ENCODE results near the gene OLFM1. TPM values are rescaled to one million over a fixed set of nuclear protein-coding genes. Genes with fewer than 3 reads are reported as not detected.

The OLFM1 gene
- total RNA-seq, 1 donor from 2014 or later = 0.96 TPM

- Histone ChIP-seq H3K36me3 (ENCODE audit: control insufficient read depth, insufficient read depth, low read length) (no peaks in the 10 kb centered on the region), H3K27me3 (ENCODE audit: control insufficient read depth, insufficient read depth, low read length) (peaks cover 46% of the 10 kb centered on the region), H3K4me3 (ENCODE audit: low read depth, low read length) (no peak overlapping the region)
- no peak for DNase-seq (ENCODE audit: low read depth)
- TF ChIP-seq, protein P1, sequence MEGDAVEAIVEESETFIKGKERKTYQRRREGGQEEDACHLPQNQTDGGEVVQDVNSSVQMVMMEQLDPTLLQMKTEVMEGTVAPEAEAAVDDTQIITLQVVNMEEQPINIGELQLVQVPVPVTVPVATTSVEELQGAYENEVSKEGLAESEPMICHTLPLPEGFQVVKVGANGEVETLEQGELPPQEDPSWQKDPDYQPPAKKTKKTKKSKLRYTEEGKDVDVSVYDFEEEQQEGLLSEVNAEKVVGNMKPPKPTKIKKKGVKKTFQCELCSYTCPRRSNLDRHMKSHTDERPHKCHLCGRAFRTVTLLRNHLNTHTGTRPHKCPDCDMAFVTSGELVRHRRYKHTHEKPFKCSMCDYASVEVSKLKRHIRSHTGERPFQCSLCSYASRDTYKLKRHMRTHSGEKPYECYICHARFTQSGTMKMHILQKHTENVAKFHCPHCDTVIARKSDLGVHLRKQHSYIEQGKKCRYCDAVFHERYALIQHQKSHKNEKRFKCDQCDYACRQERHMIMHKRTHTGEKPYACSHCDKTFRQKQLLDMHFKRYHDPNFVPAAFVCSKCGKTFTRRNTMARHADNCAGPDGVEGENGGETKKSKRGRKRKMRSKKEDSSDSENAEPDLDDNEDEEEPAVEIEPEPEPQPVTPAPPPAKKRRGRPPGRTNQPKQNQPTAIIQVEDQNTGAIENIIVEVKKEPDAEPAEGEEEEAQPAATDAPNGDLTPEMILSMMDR (IDR thresholded peaks at IDR 0.05; ENCODE audit: insufficient read depth, low read length, poor library complexity, severe bottlenecking) = no peak
Measured at GRCh38 chr9:135088979-135089847, 1.7 kb downstream of the OLFM1 start.

- no peak for DNase-seq (ENCODE audit: low read depth)
- H3K27me3 ChIP-seq (ENCODE audit: control insufficient read depth, insufficient read depth, low read length) = peaks cover 46% of the 10 kb centered on the region
- no peak overlapping the region for H3K4me3 ChIP-seq (ENCODE audit: low read depth, low read length)
- TF ChIP-seq, protein P1 (IDR thresholded peaks at IDR 0.05; ENCODE audit: insufficient read depth, low read length, poor library complexity, severe bottlenecking) = no peak
- no peaks in the 10 kb centered on the region for H3K36me3 ChIP-seq (ENCODE audit: control insufficient read depth, insufficient read depth, low read length)
Measured at GRCh38 chr9:135090081-135090480, 2.6 kb downstream of the OLFM1 start.

DNA sequence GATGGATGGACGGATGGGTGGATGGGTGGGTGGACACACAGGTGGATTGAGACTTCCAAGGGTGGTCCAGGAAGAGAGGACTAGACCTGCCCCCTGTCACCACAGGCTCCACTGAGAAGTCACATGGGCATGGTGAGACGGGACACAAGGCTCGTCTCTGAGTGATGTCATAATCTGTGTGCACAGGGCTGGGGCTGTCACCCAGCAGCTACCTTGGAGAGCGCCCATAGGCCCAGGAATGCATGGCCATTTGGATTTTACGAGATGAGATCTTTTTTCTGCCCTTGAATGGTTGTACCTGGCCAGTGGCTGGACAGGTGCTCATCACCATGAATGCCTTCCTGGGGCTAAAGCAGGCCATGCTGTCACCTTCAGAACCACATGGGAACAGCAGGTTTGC is 3.1 kb downstream of the OLFM1 start:
- Histone ChIP-seq H3K4me3 (ENCODE audit: low read depth, low read length) (no peak overlapping the region), H3K27me3 (ENCODE audit: control insufficient read depth, insufficient read depth, low read length) (peaks cover 43% of the 10 kb centered on the region), H3K36me3 (ENCODE audit: control insufficient read depth, insufficient read depth, low read length) (no peaks in the 10 kb centered on the region)
- no peak for DNase-seq (ENCODE audit: low read depth)
- TF ChIP-seq, protein P1 (IDR thresholded peaks at IDR 0.05; ENCODE audit: insufficient read depth, low read length, poor library complexity, severe bottlenecking) = no peak

GRCh38 chr9:135091545-135091944 is 4.1 kb downstream of the OLFM1 start:
- H3K4me3 ChIP-seq (ENCODE audit: low read depth, low read length) = no peak overlapping the region
- TF ChIP-seq, protein P1 (IDR thresholded peaks at IDR 0.05; ENCODE audit: insufficient read depth, low read length, poor library complexity, severe bottlenecking) = no peak
- no peaks in the 10 kb centered on the region for H3K36me3 ChIP-seq (ENCODE audit: control insufficient read depth, insufficient read depth, low read length)
- no peak for DNase-seq (ENCODE audit: low read depth)
- peaks cover 33% of the 10 kb centered on the region for H3K27me3 ChIP-seq (ENCODE audit: control insufficient read depth, insufficient read depth, low read length)

DNA sequence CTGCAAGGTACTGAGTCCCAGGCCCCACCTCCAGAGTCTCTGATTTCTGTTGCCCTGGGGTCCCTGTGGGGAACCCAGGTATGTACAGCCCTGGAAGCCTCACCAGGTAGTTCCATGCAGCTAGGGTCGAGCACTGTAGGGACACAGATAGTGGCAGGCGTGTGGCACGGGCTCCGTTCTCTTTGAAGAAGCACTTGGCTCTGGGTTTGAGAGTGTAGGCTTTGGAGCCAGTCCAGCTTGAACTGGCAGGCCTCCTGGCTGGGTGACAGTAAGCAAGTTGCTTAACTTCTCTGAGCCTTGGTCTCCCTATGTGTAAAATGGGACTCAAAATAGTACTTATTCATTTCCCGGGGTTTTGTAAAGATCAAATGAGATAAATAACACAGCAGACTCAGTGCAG is 5.6 kb downstream of the OLFM1 start:
- no peak for DNase-seq (ENCODE audit: low read depth)
- TF ChIP-seq, protein P1 (IDR thresholded peaks at IDR 0.05; ENCODE audit: insufficient read depth, low read length, poor library complexity, severe bottlenecking) = no peak
- Histone ChIP-seq H3K27me3 (ENCODE audit: control insufficient read depth, insufficient read depth, low read length) (peaks cover 22% of the 10 kb centered on the region), H3K4me3 (ENCODE audit: low read depth, low read length) (no peak overlapping the region), H3K36me3 (ENCODE audit: control insufficient read depth, insufficient read depth, low read length) (no peaks in the 10 kb centered on the region)
